ENCODE data around the gene IFNGR2. TPM values are rescaled to one million over a fixed set of nuclear protein-coding genes. Genes with fewer than 3 reads are reported as not detected.
A peak's percentile ranks its signal among the peaks of the same experiment; 100 is the strongest.

The IFNGR2 gene
- total RNA-seq, 2 experiments from 2014 or later, result 17.8 to 18.8 TPM

- no peaks in the 10 kb centered on the region for H3K9me3 Mint-ChIP-seq
- H3K36me3 Mint-ChIP-seq, result peaks cover 33% of the 10 kb centered on the region
These were observed 15.5 kb downstream of the IFNGR2 start for GRCh38 chr21:33418691-33419090.

GRCh38 chr21:33419538-33420123, 16.4 kb downstream of the IFNGR2 start:
- ATAC-seq (ENCODE audit: low read depth), result no peak
- no peak for DNase-seq
- H3K4me3 Mint-ChIP-seq, result no peak overlapping the region
- peaks cover 5% of the 10 kb centered on the region for H3K4me1 Mint-ChIP-seq
- POLR2A ChIA-PET, result no interaction called here
- H3K27me3 Mint-ChIP-seq, result no peaks in the 10 kb centered on the region
- no peaks in the 10 kb centered on the region for H3K9me3 Mint-ChIP-seq
- H3K36me3 Mint-ChIP-seq, result peaks cover 38% of the 10 kb centered on the region
- H3K27ac Mint-ChIP-seq, result no peak overlapping the region

More at GRCh38 chr21:33418691-33419090, 15.5 kb downstream of the IFNGR2 start:
- no peak overlapping the region for H3K27ac Mint-ChIP-seq
- no peak for DNase-seq
- POLR2A ChIA-PET, result no interaction called here
- peaks cover 5% of the 10 kb centered on the region for H3K4me1 Mint-ChIP-seq
- H3K27me3 Mint-ChIP-seq, result no peaks in the 10 kb centered on the region
- no peak for ATAC-seq (ENCODE audit: low read depth)
- no peak overlapping the region for H3K4me3 Mint-ChIP-seq

- POLR2A ChIA-PET, result no interaction called here
- Mint-ChIP-seq H3K36me3 (peaks cover 29% of the 10 kb centered on the region), H3K4me1 (peaks cover 1% of the 10 kb centered on the region), H3K9me3 (no peaks in the 10 kb centered on the region), H3K27ac (no peak overlapping the region), H3K4me3 (no peak overlapping the region), H3K27me3 (no peaks in the 10 kb centered on the region)
- no peak for DNase-seq
- no peak for ATAC-seq (ENCODE audit: low read depth)
These were observed 18.6 kb downstream of the IFNGR2 start for GRCh38 chr21:33421713-33422393.

GRCh38 chr21:33424214-33424613, 21.0 kb downstream of the IFNGR2 start:
- DNase-seq (no peak), ATAC-seq (ENCODE audit: low read depth) (no peak)
- Mint-ChIP-seq H3K9me3 (no peaks in the 10 kb centered on the region), H3K36me3 (peaks cover 28% of the 10 kb centered on the region), H3K4me3 (no peak overlapping the region), H3K27me3 (no peaks in the 10 kb centered on the region), H3K27ac (no peak overlapping the region), H3K4me1 (peaks cover 3% of the 10 kb centered on the region)
- POLR2A ChIA-PET, result no interaction called here

- Mint-ChIP-seq H3K4me1 (peaks cover 3% of the 10 kb centered on the region), H3K36me3 (peaks cover 27% of the 10 kb centered on the region), H3K27ac (no peak overlapping the region), H3K27me3 (no peaks in the 10 kb centered on the region), H3K4me3 (no peak overlapping the region), H3K9me3 (no peaks in the 10 kb centered on the region)
- POLR2A ChIA-PET, result no interaction called here
- DNase-seq, result no peak
- ATAC-seq (ENCODE audit: low read depth), result no peak
These were observed 22.6 kb downstream of the IFNGR2 start for GRCh38 chr21:33425825-33426224.

GRCh38 chr21:33427051-33427450, 23.8 kb downstream of the IFNGR2 start:
- H3K4me3 Mint-ChIP-seq, result no peak overlapping the region
- H3K27me3 Mint-ChIP-seq, result no peaks in the 10 kb centered on the region
- POLR2A ChIA-PET, result interaction anchor here (0.7 kb wide), 1 partner anchor 52 kb away, joined by 4 read pairs; no protein-coding TSS in a partner anchor
- H3K36me3 Mint-ChIP-seq, result peaks cover 26% of the 10 kb centered on the region
- H3K27ac Mint-ChIP-seq, result no peak overlapping the region
- DNase-seq, result no peak
- H3K4me1 Mint-ChIP-seq, result peaks cover 3% of the 10 kb centered on the region
- no peaks in the 10 kb centered on the region for H3K9me3 Mint-ChIP-seq
- ATAC-seq (ENCODE audit: low read depth), result no peak

- POLR2A ChIA-PET, result no interaction called here
These were observed 25.5 kb downstream of the IFNGR2 start for GRCh38 chr21:33428669-33429068.

GRCh38 chr21:33430858-33431257, 27.6 kb downstream of the IFNGR2 start:
- Mint-ChIP-seq H3K9me3 (no peaks in the 10 kb centered on the region), H3K27me3 (no peaks in the 10 kb centered on the region), H3K36me3 (peaks cover 35% of the 10 kb centered on the region), H3K27ac (no peak overlapping the region), H3K4me1 (peaks cover 24% of the 10 kb centered on the region), H3K4me3 (no peak overlapping the region)
- DNase-seq (no peak), ATAC-seq (ENCODE audit: low read depth) (no peak)
- POLR2A ChIA-PET, result no interaction called here

More at GRCh38 chr21:33428669-33429068, 25.5 kb downstream of the IFNGR2 start:
- Mint-ChIP-seq H3K27me3 (no peaks in the 10 kb centered on the region), H3K4me1 (peaks cover 8% of the 10 kb centered on the region), H3K36me3 (peaks cover 37% of the 10 kb centered on the region), H3K4me3 (no peak overlapping the region), H3K27ac (no peak overlapping the region), H3K9me3 (no peaks in the 10 kb centered on the region)
- no peak for ATAC-seq (ENCODE audit: low read depth)
- no peak for DNase-seq

GRCh38 chr21:33432496-33432895, 29.3 kb downstream of the IFNGR2 start:
- DNase-seq, result no peak
- Mint-ChIP-seq H3K27me3 (no peaks in the 10 kb centered on the region), H3K4me1 (peaks cover 24% of the 10 kb centered on the region), H3K36me3 (peaks cover 36% of the 10 kb centered on the region), H3K27ac (no peak overlapping the region), H3K4me3 (no peak overlapping the region), H3K9me3 (no peaks in the 10 kb centered on the region)
- ATAC-seq (ENCODE audit: low read depth), result no peak
- POLR2A ChIA-PET, result no interaction called here

- no peak overlapping the region for H3K4me3 Mint-ChIP-seq
- H3K27ac Mint-ChIP-seq, result peak overlapping the region; percentile 76
- H3K27me3 Mint-ChIP-seq, result no peaks in the 10 kb centered on the region
- POLR2A ChIA-PET, result no interaction called here
- DNase-seq, result no peak
- no peaks in the 10 kb centered on the region for H3K9me3 Mint-ChIP-seq
- peaks cover 24% of the 10 kb centered on the region for H3K4me1 Mint-ChIP-seq
- H3K36me3 Mint-ChIP-seq, result peaks cover 40% of the 10 kb centered on the region
- ATAC-seq (ENCODE audit: low read depth), result no peak
These were observed 29.8 kb downstream of the IFNGR2 start for GRCh38 chr21:33433001-33433400.

- DNase-seq, result no peak
- Mint-ChIP-seq H3K4me3 (peak overlapping the region; percentile 49), H3K4me1 (peaks cover 24% of the 10 kb centered on the region), H3K36me3 (peaks cover 41% of the 10 kb centered on the region), H3K27ac (peak overlapping the region; percentile 76), H3K9me3 (no peaks in the 10 kb centered on the region), H3K27me3 (no peaks in the 10 kb centered on the region)
- POLR2A ChIA-PET, result interaction anchor here (1.0 kb wide), 2 partner anchors 21 to 52 kb away, joined by 3 read pairs; no protein-coding TSS in a partner anchor
- no peak for ATAC-seq (ENCODE audit: low read depth)
These were observed 30.4 kb downstream of the IFNGR2 start for GRCh38 chr21:33433425-33434114.

- POLR2A ChIA-PET, result interaction anchor here (0.5 to 2.0 kb wide), 8 partner anchors 10 to 834 kb away, joined by 3 to 12 read pairs (median 3); partner anchors contain the start of gene TMEM50B
- ATAC-seq (ENCODE audit: low read depth), result peak; percentile 98
These were observed 31.7 kb downstream of the IFNGR2 start for GRCh38 chr21:33434770-33435360.

GRCh38 chr21:33437140-33437539, 33.9 kb downstream of the IFNGR2 start:
- no peak for ATAC-seq (ENCODE audit: low read depth)
- no peak for DNase-seq
- H3K27ac Mint-ChIP-seq, result no peak overlapping the region
- no peak overlapping the region for H3K4me3 Mint-ChIP-seq
- peaks cover 30% of the 10 kb centered on the region for H3K4me1 Mint-ChIP-seq
- POLR2A ChIA-PET, result interaction anchor here (0.7 kb wide), 1 partner anchor 169 kb away, joined by 5 read pairs; no protein-coding TSS in a partner anchor
- no peaks in the 10 kb centered on the region for H3K27me3 Mint-ChIP-seq
- no peaks in the 10 kb centered on the region for H3K9me3 Mint-ChIP-seq
- H3K36me3 Mint-ChIP-seq, result peaks cover 36% of the 10 kb centered on the region

More at GRCh38 chr21:33434770-33435360, 31.7 kb downstream of the IFNGR2 start:
- peak overlapping the region; percentile 32 for H3K4me3 Mint-ChIP-seq
- H3K27ac Mint-ChIP-seq, result peak overlapping the region; percentile 75
- no peaks in the 10 kb centered on the region for H3K27me3 Mint-ChIP-seq
- DNase-seq, result no peak
- H3K4me1 Mint-ChIP-seq, result peaks cover 24% of the 10 kb centered on the region
- peaks cover 44% of the 10 kb centered on the region for H3K36me3 Mint-ChIP-seq
- no peaks in the 10 kb centered on the region for H3K9me3 Mint-ChIP-seq

All from activated naive CD8-positive, alpha-beta T cell treated with anti-CD3 and anti-CD28 coated beads, Interleukin-2, amount 10 ng/mL, durations not matched to agents 7 days and 5 days (primary cell).